Left ventricle myocardium inferior (tissue), 1 donor: ENCODE results near the gene GPC3. TPM values are rescaled to one million over a fixed set of nuclear protein-coding genes. Genes with fewer than 3 reads are reported as not detected.

Experiments used
- DNase-seq: peaks from one replicate; pipeline ENCODE4 v3.0.0-alpha.2; 2020
- H3K27ac ChIP-seq: fragments of 200-600 bp; replicated peaks from 2 replicates; pipeline ENCODE4 v1.8.0; 2021
- H3K27me3 ChIP-seq: fragments of 200-600 bp; 2 replicates; pipeline ENCODE4 v1.8.0; 2021; ENCODE audit warnings: low read depth
- H3K36me3 ChIP-seq: fragments of 200-600 bp; 2 replicates; pipeline ENCODE4 v1.8.0; 2021
- H3K4me1 ChIP-seq: fragments of 200-600 bp; 2 replicates; pipeline ENCODE4 v1.8.0; 2021
- H3K4me3 ChIP-seq: fragments of 200-600 bp; 2 replicates; pipeline ENCODE4 v1.8.0; 2021; ENCODE audit warnings: mild to moderate bottlenecking, moderate library complexity
- H3K9me3 ChIP-seq: fragments of 200-600 bp; replicated peaks from 2 replicates; pipeline ENCODE4 v1.8.0; 2021
- intact Hi-C: fragments of 100-400 bp; cut with micrococcal nuclease; formaldehyde crosslinking; loops from one replicate; pipeline ENCODE4 v1.11.0; 2022
- total RNA-seq: library from RNA; stranded (reverse); fragmentation: NEBNext Ultra II Directional; extraction: Animal tissue kit (Norgen Biotek cat#: 25700); gene quantifications from one replicate; pipeline ENCODE4 v1.2.1, GENCODE V29; 2021
- TF ChIP-seq, protein P1 (sequence below): fragments of 200-600 bp; IDR thresholded peaks from 2 replicates; pipeline ENCODE4 v1.8.0; 2021; ENCODE audit warnings: antibody characterized with exemption, mild to moderate bottlenecking, borderline replicate concordance
- donor health status: DM: no; HTN: yes; CAD: no; lungs with severe emphysema.

The GPC3 gene
- total RNA-seq, 1 donor from 2014 or later: 5.4 TPM

DNA sequence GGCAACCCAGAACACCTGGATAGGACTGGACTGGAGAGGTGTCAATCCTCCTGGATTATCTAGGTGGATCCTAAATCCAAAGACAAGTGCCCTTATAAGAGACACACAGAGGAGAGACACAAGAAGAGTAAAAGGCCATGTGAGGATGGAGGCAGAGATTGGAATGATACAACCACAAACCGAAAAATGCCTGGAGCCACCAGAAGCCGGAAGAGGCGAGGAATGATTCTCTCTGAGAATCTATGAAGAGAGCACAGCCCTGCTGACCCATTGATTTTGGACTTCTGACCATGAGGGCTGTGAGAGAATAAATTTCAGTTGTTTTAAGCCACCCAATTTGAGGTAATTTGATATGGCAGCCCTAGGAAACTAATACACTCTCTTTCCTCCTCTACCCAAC, 20.1 kb downstream of the GPC3 start:
- Histone ChIP-seq H3K27me3 (no peaks in the 10 kb centered on the region), H3K9me3 (no peaks in the 10 kb centered on the region), H3K27ac (no peak overlapping the region), H3K4me3 (no peak overlapping the region), H3K36me3 (no peaks in the 10 kb centered on the region), H3K4me1 (no peaks in the 10 kb centered on the region)
- DNase-seq: no peak
- TF ChIP-seq, protein P1, sequence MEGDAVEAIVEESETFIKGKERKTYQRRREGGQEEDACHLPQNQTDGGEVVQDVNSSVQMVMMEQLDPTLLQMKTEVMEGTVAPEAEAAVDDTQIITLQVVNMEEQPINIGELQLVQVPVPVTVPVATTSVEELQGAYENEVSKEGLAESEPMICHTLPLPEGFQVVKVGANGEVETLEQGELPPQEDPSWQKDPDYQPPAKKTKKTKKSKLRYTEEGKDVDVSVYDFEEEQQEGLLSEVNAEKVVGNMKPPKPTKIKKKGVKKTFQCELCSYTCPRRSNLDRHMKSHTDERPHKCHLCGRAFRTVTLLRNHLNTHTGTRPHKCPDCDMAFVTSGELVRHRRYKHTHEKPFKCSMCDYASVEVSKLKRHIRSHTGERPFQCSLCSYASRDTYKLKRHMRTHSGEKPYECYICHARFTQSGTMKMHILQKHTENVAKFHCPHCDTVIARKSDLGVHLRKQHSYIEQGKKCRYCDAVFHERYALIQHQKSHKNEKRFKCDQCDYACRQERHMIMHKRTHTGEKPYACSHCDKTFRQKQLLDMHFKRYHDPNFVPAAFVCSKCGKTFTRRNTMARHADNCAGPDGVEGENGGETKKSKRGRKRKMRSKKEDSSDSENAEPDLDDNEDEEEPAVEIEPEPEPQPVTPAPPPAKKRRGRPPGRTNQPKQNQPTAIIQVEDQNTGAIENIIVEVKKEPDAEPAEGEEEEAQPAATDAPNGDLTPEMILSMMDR: no peak
- intact Hi-C loops: no loop called here

DNA sequence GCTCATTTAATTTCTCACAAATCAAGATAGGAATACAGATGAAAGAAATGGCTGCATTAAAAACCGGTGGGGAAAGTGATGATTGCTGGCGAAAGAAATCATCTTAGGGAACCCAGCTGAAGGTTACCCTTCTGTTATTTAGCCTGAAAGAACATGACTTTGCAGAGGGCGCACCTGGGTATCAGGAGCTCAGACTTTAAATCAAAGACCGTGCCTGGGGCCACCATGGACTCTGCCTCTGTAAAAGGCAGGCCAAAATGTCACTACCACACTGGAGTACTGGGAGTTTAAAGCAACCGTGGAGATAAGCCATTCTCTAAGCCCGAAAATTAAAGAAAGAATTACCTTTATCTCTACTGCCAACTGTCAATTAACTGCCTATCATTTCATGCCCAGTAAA, 24.3 kb downstream of the GPC3 start:
- no peak for DNase-seq
- no peaks in the 10 kb centered on the region for H3K36me3 ChIP-seq
- H3K27me3 ChIP-seq: no peaks in the 10 kb centered on the region
- intact Hi-C loops: no loop called here
- H3K4me3 ChIP-seq: no peak overlapping the region
- TF ChIP-seq, protein P1: no peak
- no peak overlapping the region for H3K27ac ChIP-seq
- no peaks in the 10 kb centered on the region for H3K4me1 ChIP-seq
- H3K9me3 ChIP-seq: no peaks in the 10 kb centered on the region

DNA sequence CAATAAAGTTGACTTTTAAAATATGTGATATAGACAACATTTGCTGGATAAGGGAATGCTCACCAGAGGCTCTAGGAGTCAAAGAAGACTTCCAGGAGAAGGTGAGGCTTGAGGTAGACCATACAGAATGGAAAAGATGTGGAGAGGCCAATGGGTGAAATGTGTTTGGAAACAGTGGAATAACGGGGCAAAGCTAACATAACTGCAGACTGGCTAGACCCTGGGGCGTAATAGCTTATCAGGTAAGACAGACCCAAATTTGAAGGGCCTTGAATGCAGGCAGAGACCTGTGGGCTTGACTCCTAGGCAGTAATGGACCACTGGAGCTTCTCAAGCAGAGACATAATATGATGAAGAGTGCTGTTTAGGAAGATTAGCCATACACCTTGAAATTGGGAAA, 25.4 kb downstream of the GPC3 start:
- no peaks in the 10 kb centered on the region for H3K27me3 ChIP-seq
- no peaks in the 10 kb centered on the region for H3K9me3 ChIP-seq
- no peak for DNase-seq
- no peak overlapping the region for H3K4me3 ChIP-seq
- intact Hi-C loops: no loop called here
- H3K36me3 ChIP-seq: no peaks in the 10 kb centered on the region
- TF ChIP-seq, protein P1: no peak
- no peak overlapping the region for H3K27ac ChIP-seq
- no peaks in the 10 kb centered on the region for H3K4me1 ChIP-seq

DNA sequence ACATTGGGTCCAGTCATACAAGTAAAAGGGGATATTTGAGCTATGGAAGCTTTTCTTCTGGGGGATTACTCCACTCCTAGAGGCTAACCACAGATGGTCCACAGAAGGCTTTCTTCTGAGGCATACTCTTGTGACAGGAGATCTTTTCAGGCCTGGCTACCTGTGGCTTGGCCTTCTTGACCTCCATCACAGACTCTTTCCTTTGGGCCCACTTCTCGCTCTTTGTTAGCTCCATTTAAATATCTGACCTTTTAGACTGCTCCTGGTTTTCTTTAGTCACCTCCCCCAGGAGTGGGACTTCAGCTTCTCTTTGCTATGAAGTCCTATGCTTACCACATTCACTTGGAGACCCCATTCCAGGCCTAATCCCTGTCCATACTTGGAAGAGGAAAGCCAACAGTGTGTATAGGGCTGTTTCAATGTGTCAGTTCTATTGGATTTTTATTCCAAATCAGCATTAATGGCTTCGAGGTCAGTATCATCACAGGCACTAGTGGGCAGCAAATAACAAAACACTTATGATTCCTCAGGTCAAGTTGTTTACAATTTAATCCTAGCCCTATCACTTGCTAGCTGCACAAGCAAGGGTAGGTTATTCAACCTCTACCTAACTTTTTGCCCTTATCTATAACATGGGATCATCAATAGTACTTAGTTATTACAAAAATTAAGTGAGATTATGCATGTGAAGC, 26.3 kb downstream of the GPC3 start:
- intact Hi-C loops: no loop called here
- no peaks in the 10 kb centered on the region for H3K9me3 ChIP-seq
- no peaks in the 10 kb centered on the region for H3K27me3 ChIP-seq
- no peak for DNase-seq
- H3K4me3 ChIP-seq: no peak overlapping the region
- H3K27ac ChIP-seq: no peak overlapping the region
- H3K4me1 ChIP-seq: no peaks in the 10 kb centered on the region
- H3K36me3 ChIP-seq: no peaks in the 10 kb centered on the region
- TF ChIP-seq, protein P1: peak; percentile 19

DNA sequence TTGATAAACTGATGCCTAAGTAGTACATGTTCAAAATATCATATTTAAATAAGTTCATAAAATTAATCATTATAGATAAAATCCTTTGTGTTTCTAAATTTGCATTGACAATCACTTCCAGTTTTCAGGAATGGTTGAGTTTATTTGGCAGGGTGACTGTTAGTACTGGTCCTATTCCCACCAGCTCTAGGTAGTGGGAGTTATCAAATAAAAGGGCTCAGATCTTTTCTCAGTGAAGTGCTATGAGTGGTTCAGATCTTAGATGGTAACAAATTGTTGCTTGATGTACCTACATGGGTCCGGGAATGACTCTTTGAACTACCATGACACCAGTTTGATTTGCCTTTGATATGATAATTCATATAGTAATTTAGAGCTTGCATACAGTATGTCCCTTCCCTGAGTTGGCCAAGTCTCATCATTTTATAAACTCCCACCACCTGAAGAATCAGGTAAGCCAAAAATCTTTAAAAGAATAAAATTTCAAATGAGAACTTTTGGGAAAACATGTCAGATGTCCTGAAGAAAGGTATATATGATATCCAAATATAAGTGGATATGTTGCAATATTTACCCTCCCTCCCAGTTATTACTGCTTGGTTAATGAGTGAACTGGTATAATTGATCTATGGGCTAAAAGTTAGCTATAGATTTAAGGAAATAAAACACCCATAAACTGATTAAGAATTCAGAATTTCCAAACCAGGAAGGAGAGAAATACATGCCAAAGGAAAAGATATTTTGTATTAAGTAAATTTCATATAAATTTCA, 28.6 kb downstream of the GPC3 start:
- TF ChIP-seq, protein P1: no peak
- no peak for DNase-seq

More for the DNA sequence above, 28.6 kb downstream of the GPC3 start:
- Histone ChIP-seq H3K4me1 (no peaks in the 10 kb centered on the region), H3K27ac (no peak overlapping the region), H3K27me3 (no peaks in the 10 kb centered on the region), H3K36me3 (no peaks in the 10 kb centered on the region), H3K4me3 (no peak overlapping the region), H3K9me3 (no peaks in the 10 kb centered on the region)
- intact Hi-C loops: no loop called here
